SK-N-MC (cell line): ENCODE measurements around the gene SUSD4.

ENCODE experiments used
- EZH2 ChIP-seq: fragments of 200-600 bp; sonication (generic); IDR thresholded peaks from one replicate; pipeline ENCODE4 v1.6.1; 2017; ENCODE audit warnings: antibody characterized with exemption
- POLR2AphosphoS5 ChIP-seq: IDR thresholded peaks from 2 replicates; pipeline ENCODE4 v1.6.1; 2012; ENCODE audit warnings: mild to moderate bottlenecking, low read depth, low read length, borderline replicate concordance

- TF ChIP-seq EZH2, result no peak
- TF ChIP-seq POLR2AphosphoS5, result no peak
Measured at GRCh38 chr1:223346311-223346710, 17.7 kb downstream of the SUSD4 start.
